ENCODE results near the gene CFAP46.

The CFAP46 gene

DNA sequence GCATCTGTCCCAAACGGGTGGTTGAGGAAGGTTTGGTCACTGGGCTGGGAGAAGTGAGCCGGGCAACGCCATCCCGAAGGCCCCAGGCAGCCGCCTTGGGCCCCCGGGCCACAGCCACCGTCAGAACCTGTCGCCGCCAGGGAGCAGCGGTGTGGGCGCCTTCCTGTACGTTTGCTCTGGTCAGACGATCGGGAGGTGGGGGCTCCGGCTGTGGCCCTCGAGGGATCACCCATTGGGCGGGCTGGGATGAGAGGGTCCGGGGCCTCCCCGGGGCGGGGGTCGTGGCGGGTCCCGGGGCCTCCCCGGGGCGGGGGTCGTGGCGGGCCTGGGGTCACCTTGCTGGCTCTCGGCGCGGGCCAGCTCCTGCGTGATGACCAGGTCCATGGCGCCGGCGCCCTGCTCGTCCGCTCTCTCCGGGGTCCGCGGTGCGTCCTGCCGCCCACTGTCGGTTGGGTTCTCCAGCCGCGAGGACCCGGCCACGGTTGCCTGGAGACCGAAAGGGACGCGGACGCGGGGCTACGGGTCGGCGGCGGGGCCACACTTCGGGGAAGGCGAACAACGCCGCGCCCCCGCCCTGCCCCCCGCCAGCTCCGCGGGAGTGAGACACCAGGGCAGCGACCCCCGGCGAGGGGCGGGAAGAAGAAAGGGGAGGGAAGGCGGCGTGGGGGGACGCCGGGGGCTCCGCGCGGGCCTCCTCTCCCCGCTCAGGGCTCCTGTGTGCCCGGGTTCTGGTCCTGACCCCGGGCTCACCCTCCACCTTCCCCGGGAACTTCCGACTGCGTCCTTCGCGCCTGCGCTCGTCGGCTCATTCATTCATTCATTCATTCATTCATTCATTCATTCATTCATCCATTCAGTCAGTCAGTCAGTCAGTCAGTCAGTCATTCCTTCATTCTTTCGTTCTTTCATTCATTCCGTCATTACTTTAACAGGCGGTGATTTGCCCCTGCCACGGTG, at the start of gene CFAP46:
TSS of gene CFAP46 (minus strand) at position 470 of the 957 bp plus-strand sequence. CDS start at position 384, 86 bp downstream.
- no peak for DNase-seq

DNA sequence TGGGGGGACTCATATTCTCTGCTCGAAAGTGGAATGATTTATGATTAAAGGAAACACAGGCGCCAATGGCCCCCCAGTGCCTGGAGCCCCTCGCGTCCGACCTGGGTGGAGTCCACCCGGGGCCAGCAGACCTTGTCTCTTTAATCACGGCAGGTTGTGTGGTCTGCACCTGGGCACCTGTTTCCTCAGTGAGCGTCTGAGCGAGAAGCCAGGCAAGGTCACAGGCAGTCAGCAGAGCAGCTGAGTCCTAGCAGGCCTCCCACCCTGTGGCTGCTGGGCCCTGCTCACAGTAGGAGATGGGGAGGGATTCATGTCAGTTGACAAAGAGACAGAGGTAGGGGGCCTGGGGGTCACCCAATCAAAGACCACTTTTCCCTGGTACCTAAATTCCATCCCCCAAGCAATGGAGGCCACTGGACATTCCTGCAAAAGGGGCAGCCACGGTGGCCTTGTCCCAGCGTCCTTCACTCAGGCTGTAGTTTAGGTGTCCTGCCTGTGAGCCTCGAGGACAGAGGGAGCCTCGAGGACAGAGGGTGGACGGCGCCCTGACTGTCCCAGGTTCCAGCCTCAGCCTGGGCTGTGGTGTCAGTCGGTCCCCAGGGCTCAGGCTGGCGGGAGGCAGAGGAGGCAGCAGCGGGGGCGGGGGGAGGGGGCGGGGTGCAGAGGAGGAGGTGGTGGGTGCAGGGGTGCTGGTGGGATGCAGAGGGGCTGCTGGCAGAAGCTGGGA, 49.5 kb upstream of the CFAP46 start:
- DNase-seq = no peak

GRCh38 chr10:132990684-132991545, 48.5 kb upstream of the CFAP46 start:
- no peak for DNase-seq

- DNase-seq = no peak
These were observed 47.4 kb upstream of the CFAP46 start for GRCh38 chr10:132989476-132990415.

DNA sequence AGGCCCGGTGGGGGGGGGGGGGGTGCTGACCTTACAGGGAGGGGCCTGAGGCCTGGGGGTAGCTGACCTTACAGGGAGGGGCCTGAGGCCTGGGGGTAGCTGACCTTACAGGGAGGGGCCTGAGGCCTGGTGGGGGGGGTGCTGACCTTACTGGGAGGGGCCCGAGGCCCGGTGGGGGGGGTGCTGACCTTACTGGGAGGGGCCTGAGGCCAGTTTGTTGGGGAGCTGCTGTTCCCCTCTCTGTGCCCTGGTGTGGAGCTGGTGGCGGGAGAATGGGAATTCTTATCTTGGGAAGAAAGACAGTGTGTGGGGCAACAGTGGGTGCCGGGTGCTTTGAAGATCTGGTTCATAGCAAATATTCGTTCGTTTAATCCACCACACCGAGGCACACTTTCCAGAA, 46.6 kb upstream of the CFAP46 start:
- DNase-seq = no peak

GRCh38 chr10:132987671-132988571, 45.6 kb upstream of the CFAP46 start:
- DNase-seq = peak in 1 of 2 donors; percentile 12

- DNase-seq = no peak
These were observed 44.6 kb upstream of the CFAP46 start for GRCh38 chr10:132986978-132987377.

- DNase-seq = no peak
These were observed 44.2 kb upstream of the CFAP46 start for GRCh38 chr10:132986576-132986975.

DNA sequence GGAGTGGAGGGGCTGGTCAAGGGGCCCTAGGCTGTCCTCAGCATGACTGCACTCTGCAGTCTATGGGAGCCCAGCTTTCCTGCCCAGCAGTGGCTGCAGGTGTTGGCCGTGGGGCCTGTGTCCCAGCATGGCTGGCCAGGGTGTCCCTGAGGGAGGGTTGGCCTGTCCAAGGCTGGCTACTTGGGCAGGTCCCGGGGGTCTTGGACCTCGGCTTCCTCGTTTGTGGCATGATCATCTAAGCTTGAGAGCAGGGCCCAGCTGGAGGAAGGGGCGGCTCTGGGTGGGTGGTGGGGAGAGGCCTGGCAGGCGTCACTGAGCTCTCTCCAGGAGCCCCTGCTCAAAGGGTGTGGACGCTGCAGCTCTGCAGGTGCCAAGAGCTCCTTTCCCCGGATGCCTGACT, 43.7 kb upstream of the CFAP46 start:
- no peak for DNase-seq

- DNase-seq = no peak
These were observed 43.2 kb upstream of the CFAP46 start for GRCh38 chr10:132985546-132985900.

DNA sequence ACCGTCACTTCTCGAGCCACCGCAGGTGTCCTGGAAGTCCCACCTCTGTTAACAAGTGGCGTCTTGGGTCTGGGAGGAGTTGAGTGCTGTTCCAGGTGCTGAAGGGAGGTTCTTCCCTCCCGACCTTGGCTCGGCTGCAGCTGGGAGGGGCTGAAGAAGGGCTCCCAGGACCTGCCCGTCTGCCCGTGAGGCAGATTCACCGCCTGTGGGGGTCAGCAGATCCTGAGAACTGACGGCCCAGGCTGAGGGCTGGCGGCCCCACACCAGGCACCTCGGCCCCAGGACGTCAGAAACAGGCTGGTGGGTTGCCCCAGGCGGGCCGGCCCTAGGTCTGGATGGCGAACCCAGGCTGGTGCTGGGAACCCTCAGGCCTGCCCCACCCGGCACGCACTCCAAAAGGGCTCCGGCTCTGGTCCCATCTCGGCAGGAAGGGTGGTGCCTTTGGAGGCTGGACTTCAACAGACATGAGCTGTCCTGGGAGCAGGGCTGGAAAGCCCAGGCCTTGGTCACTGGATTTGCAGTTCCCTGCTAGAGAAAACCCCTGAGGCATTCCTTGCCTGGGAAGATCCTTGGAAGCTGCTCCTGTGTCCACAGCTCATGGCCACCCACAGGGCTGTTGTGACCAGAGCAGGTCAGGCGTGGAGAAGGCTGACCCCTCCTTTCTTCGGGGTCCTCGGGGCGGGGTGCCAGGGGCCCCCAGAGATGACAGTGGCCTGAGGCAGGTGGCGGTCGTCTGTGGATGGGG, 42.6 kb upstream of the CFAP46 start:
- DNase-seq = no peak

DNA sequence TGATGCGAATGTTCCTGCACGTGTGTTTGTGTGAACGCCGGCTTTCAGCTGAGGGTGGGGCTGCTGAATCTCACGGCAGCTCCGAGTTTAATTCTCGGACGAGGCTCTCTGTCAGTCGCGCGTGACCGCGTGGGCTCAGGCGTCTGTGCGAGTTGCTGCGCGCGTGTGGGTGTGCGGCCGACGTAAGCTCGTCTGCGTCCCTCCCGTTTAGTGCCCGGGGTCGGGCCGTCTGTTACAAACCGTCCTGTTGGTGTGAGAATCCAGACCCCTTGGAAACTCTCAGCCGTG, 41.6 kb upstream of the CFAP46 start:
- DNase-seq = no peak

DNA sequence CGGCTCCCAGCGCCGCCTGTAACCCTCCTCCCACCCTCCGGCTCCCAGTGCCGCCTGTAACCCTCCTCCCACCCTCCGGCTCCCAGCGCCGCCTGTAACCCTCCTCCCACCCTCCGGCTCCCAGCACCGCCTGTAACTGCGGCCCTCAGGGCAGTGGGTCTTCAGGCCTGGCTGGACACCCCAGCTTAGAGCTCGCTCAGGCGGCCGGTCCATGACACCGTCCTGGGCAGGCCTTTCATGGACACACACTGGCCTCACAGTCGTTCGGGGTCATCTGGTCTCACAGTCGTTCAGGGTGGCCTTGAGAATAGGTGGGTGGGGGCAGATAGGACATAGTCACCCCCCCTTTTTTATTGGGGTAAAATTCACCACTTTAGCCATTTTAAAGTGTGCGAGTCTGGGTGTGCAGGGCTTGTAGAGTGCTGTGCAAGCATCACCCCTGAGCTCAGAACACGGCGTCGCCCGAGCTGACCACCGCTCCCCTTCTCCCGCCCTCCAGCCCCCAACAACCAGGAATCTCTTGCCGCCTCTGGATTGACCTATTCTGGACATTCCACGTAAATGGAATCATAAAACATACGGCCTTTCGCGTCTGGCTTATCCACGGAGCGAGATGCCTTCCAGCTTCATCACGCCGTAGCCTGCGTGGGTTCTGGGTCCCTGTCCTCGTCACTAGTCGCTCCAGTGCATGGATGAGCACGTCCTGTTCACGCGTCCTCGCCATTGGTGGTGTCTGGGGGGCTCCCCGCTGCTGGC, 41.1 kb upstream of the CFAP46 start:
- DNase-seq = no peak

GRCh38 chr10:132982301-132982989, 40.1 kb upstream of the CFAP46 start:
- no peak for DNase-seq

GRCh38 chr10:132981746-132982145, 39.4 kb upstream of the CFAP46 start:
- DNase-seq = no peak

DNA sequence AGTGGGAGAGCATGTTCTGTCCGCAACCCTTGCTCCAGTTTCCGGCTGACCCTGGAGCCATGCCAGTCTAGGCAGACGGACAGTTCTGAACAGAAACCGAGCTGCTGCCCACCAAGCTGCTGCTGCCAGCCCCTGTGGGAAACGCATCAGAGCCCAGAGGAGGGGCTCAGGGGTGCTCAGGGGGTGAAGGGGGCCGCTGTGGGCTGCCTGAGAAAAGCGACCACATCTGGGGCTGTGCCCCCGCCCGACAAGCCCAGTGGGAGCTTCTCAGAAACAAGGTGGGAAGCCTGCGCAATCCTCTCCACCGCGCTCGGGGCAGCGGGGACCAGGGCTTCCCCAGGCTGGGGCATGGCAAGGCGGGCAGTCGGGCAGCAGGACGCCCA, 38.8 kb upstream of the CFAP46 start:
- no peak for DNase-seq

GRCh38 chr10:132980426-132981172, 38.2 kb upstream of the CFAP46 start:
- no peak for DNase-seq

All from CD4-positive, alpha-beta T cell treated with Interleukin-1 beta for 1 hour (primary cell).